Measurements from ENCODE around the gene CPXM1.
"Not testable (repeated sequence)": the region's sequence is repeated elsewhere in the genome, so short reads cannot be mapped to it uniquely, and the experiment has no call there.

The CPXM1 gene

DNA sequence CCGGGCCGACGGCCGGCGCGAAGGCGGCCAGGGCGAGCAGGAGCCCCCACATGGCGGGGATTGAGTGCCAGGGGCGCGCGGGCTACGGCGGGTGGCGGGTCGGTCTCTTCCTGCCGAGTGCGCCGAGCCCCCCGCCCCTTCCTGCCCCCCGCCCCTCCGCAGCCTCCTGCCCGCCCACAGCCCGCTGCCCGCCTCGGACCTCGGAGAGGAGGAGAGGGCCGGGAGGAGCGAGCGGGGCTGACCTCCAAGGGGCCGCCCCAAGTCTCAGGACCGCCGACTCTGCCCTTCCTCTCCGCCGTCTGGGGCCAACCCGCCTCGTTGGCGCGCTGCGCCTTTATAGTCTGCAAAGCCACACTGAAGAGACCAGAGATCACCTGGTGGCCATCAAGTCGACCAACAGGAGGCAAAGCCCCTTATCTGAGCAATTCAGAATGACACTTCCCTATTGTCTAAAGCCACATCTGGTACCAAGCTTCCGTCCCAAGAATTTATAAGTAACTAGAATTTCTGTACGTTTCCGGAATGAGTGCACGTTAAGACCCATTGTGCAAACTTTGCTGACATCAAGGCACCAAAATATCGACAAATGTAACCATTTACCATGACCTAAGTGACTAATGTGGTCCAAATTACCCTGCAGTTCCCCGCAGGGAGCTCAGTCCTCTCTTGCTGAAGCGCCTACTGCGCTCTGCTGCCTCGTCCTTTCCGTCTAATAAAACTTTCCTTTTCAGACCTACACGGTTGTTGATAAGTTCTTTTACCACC, at the start of gene CPXM1:
Gene CPXM1, minus strand, starts transcription at position 107 of the 765 bp plus-strand sequence. Its CDS starts 55 bp downstream, at position 52.
- peak; percentile 29 for DNase-seq

GRCh38 chr20:2849529-2849928, 49.1 kb upstream of the CPXM1 start:
- no peak for DNase-seq

GRCh38 chr20:2847802-2848201, 47.4 kb upstream of the CPXM1 start:
- no peak for DNase-seq

GRCh38 chr20:2846698-2847097, 46.3 kb upstream of the CPXM1 start:
- DNase-seq: no peak

- no peak for DNase-seq
Observed at GRCh38 chr20:2845607-2846006, 45.2 kb upstream of the CPXM1 start.

- DNase-seq: peak; percentile 71
Observed at GRCh38 chr20:2840967-2841531, 40.6 kb upstream of the CPXM1 start.

DNA sequence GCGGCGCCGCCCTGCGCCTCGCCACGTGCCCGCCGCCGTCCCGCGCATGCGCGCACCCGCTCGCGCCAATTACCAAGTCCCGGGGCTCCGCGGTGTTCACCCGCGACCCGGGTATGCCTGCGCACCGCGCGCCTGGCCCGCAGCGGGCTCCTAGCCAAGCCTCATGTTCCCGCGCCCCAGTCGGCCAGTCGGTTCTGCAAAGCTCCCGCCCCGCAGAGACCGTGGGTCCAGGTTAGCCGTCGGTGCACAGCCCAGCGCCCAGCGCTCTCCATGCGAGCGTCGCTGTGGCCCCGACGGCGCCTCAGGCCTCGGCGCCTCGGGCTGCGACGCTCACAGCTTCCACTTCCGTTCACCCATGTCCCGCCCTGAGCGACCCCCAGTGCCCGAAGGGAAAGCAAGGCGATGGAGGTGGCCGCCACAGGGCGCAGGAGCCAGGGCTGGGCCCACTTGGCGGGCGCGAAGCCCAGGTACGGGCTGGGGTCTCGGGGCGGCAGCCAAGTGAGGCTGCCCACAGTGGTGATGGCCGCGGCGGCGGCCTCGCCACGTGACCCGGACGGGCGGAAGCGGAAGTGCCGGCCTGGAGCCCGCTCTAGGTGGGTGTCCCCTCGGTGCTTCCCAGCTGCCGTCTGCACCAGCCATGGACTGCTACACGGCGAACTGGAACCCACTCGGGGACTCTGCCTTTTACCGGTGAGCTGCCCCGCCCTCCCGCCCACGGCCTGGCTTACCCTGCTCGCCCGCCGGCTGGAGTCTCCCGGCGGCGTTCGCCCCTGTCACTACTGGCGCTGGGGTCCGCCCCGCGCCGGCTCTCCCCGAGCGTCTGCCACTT, 39.9 kb upstream of the CPXM1 start, which contains the start of the genes PCED1A and VPS16:
Gene PCED1A, minus strand, starts transcription at position 518 of the 829 bp plus-strand sequence. CDS start 743 bp downstream, outside the sequence.
Gene VPS16, plus strand, starts transcription at position 608 of the 829 bp plus-strand sequence. Its CDS starts 30 bp downstream, at position 638.
- DNase-seq: peak; percentile 88

GRCh38 chr20:2839732-2840137, 39.3 kb upstream of the CPXM1 start:
- no peak for DNase-seq

DNA sequence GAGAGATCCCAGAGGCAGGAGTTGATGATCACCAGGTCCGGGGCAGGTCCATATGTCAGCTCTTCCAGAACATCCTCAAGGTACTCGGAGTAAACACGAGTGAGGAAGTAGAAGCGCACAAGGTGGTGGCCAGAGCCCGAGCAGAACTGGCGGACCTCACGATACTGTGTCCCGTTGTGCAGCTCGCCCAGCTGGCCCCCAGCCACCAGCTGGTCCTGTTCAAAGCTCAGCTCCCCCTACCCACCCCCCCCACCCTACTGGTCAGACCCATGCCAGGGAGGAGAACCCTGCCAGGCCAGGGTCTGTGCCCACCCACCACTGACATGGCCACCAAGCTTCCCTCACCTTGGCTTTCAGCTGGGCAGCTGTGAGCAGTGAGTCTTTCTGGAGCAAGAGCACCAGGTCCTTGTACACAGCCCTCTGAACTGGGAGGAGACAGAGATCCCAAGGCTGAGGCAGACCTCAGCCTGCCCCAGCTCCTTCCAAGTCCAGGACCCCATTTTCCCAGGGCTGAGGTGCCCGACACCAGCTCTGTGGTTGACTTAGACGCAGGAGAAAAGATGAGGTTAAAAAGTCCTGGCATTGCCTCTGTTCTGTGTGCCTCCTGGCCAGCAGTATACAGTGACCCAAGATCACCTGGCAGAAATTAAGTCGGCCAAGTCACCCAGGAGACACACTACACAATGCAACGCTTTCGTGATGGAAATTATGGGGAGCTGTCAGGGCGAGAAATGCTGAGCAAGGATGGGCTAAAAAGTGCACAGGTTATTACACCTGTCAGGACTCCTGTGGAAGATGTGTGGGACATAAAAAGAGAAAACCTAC, 38.6 kb upstream of the CPXM1 start:
- DNase-seq: no peak

- no peak for DNase-seq
Observed at GRCh38 chr20:2838170-2838797, 37.9 kb upstream of the CPXM1 start.

DNA sequence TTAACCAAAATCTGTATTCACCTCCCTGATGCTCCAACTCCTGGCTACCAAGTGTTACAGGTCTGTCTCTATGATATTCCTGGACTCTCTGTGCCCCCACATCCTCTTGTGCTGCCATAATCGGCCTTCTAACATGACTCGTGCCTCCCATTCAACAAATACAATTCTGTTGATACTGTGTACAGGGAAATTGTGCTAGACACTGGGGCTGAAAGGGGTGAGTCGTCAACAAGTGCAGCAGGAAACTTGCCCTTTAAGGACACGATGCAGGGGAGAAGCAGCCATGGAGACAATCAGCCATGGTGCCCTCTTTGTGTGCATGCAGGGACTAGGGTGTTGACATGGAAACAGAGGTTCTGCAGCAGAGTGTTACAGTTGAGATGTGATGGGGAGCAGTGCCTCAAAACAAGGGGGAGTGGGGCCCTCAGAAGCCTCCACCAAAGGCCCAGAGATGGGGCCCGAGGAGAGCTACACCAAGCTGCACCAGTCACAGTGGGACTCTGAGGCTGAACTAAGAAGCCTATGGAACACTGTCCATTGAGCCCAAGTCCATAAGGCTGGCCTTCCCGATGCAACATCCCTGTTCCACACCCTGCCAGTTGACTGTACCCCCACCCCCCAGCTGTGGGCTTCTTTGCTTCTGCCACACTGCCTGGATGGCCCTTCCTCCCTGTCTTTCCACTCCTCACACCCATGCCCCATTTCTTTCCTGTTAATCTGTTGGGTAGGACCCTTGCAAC, 37.0 kb upstream of the CPXM1 start:
- DNase-seq: no peak

- no peak for DNase-seq
Observed at GRCh38 chr20:2836035-2836434, 35.6 kb upstream of the CPXM1 start.

- no peak for DNase-seq
Observed at GRCh38 chr20:2835331-2835796, 34.9 kb upstream of the CPXM1 start.

DNA sequence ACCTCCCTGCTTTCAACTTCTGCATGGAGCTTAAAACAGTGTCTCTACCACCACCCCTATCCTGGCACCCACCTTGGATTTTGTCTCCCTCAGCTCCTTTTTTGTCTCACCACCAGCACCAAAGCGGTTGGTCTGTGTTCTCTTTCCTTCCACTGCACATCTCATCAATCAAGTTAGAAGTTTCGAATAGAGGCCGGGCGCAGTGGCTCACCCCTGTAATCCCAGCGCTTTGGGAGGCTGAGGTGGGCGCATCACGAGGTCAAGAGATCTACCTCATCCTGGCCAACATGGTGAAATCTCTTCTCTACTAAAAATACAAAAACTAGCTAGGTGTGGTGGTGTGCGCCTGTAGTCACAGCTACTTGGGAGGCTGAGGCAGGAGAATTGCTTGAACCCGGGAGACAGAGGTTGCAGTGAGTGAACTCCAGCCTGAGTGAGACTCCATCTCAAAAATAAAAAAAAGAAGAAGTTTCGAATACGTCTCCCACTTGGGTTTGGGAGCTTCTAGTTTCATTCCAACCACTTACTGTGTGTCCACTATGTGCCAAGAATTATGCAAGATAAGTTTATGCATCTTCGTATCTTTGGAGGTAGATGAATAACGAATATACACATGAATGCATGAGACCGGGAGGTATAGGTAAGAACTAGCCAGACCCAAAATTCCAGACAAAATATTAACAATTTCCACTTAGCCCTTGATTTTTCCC, 34.1 kb upstream of the CPXM1 start:
- DNase-seq: no peak

GRCh38 chr20:2833761-2834160, 33.3 kb upstream of the CPXM1 start:
- DNase-seq: no peak

DNA sequence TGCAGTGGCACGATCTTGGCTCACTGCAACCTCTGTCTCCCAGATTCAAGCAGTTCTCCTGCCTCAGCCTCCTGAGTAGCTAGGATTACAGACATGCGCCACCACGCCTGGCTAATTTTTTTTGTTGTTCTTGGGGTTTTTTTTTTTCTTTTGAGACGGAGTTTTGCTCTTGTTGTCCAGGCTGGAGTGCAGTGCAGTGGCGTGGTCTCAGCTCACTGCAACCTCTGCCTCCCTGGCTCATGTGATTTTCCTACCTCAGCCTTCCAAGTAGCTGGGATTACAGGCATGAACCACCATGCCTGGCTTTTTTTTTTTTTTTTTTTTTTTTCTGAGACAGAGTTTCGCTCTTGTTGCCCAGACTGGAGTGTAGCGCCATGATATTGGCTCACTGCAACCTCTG, 30.8 kb upstream of the CPXM1 start:
- not testable (repeated sequence) for DNase-seq

- no peak for DNase-seq
Observed at GRCh38 chr20:2829376-2829775, 28.9 kb upstream of the CPXM1 start.

DNA sequence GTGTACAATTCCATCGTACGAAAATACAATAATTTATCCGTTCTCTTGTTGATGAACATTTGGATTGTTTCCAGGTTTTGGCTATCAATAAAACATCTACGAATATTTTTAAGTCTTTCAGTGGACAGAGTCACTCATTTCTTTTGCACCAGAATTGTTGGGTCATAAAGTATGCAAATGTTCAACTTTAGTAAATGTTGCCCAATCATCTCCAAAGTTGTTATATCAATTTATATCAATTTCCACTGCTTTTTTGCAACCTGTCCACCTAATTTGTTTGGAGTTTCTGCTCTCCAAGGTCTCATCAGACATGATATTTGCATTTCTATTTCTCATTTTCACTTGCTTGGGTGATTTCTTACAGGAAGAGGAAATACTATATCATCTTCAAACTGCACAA, 26.2 kb upstream of the CPXM1 start:
- no peak for DNase-seq

GRCh38 chr20:2825761-2826160, 25.3 kb upstream of the CPXM1 start:
- no peak for DNase-seq

GRCh38 chr20:2822073-2822472, 21.6 kb upstream of the CPXM1 start:
- peak; percentile 64 for DNase-seq
